Erythroblast (primary cell): ENCODE measurements around the gene UBE2U.
"Not testable (repeated sequence)": the region's sequence is repeated elsewhere in the genome, so short reads cannot be mapped to it uniquely, and the experiment has no call there.

Experiments
- DNase-seq, 2 experiments: peaks; one replicate each; lab custom pipeline; 2025; lab: John Stamatoyannopoulos, UW
- GATA1 ChIP-seq: IDR thresholded peaks from 2 replicates; pipeline ENCODE4 v1.6.1; 2011; ENCODE audit warnings: low read depth, mild to moderate bottlenecking, control low read depth, low read length, moderate library complexity
- POLR2A ChIP-seq: IDR thresholded peaks from 2 replicates; pipeline ENCODE4 v1.6.1; 2011; ENCODE audit warnings: mild to moderate bottlenecking, low read length

UBE2U gene

GRCh38 chr1:64236541-64236954 lies 33.1 kb downstream of the UBE2U start:
- no peak for DNase-seq
- no peak for TF ChIP-seq POLR2A
- TF ChIP-seq GATA1, result no peak

GRCh38 chr1:64239519-64239918 lies 36.1 kb downstream of the UBE2U start:
- not testable (repeated sequence) for DNase-seq

- DNase-seq, result no peak
- no peak for TF ChIP-seq POLR2A
- no peak for TF ChIP-seq GATA1
Observed at GRCh38 chr1:64240206-64240605, 36.8 kb downstream of the UBE2U start.

DNA sequence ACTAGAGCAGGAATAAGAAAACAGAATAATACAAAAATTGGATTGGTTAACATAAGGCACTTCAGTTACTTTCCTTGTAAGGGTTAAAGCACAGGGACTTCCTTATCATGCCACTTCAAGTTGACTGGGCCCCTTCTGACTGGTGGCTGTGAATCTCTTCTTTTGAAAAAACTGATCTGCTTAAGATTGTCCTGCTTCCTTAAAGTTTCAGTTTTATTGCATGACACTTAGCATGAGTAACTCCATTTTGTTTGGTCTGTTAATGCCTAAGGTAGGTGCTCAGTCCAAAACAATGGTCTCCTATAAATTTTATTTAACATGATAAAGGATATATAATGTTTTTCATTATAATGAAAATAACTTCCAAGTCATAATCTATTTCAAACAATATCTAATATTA lies 37.6 kb downstream of the UBE2U start:
- no peak for DNase-seq
- TF ChIP-seq POLR2A (no peak), GATA1 (no peak)

DNA sequence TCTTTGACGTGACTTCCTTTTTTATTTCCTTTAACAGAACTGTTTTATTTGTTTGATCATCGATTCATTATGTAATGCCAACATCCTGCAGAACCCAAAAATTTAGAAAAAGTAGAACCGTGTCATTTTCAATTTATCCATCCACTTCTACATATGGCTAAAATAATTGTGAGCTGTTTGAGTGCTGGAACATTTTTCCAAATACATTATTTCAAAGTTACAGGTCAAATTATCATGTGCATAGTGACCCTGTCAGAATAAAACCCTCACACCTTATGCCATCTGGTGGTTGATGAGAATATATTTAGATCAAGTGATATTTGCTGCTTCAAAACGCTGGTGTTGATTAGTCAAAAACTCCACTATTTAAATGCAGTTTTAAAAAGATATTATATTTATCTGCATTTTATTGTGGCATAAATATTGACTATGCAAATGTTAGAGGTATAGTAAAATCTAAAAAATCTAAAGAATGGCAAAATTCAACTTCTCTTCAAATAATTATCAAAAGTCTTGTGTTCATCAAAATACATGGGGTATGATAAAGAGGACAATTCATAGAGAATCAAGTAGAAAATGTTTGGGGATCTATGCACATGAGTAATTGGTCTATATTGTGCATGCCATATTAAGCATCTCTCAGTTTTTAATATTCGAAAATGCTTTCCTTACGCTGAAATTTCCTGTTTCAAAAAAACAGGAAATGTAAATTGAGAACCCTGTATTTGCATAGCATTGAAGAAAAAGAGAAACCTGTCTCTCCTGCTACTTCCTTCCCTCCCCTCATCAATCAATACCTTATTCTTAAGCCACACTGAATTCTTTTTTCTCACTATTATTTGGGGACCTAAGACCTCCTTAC lies 39.7 kb downstream of the UBE2U start:
- peak; percentile 15 to 24 for DNase-seq
- TF ChIP-seq POLR2A, result no peak

DNA sequence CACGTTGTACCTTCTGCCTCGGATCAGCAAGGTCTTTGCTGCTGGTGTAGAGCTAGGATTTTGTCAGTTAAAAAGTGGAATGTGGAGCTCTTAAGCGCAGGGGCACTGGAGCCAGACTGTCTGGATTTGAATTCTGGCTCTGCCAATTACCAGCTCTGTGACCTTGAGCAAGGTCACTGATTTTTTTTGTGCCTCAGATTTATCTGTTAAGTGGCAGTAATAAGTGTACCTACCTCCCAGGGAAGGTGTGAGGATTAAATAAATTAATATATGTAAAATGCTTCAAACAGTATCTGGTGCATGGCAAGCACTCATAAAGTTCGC lies 40.3 kb downstream of the UBE2U start:
- DNase-seq, result no peak
- TF ChIP-seq GATA1, result no peak
- no peak for TF ChIP-seq POLR2A

- TF ChIP-seq POLR2A (no peak), GATA1 (no peak)
- no peak for DNase-seq
Observed at GRCh38 chr1:64245495-64245894, 42.1 kb downstream of the UBE2U start.

DNA sequence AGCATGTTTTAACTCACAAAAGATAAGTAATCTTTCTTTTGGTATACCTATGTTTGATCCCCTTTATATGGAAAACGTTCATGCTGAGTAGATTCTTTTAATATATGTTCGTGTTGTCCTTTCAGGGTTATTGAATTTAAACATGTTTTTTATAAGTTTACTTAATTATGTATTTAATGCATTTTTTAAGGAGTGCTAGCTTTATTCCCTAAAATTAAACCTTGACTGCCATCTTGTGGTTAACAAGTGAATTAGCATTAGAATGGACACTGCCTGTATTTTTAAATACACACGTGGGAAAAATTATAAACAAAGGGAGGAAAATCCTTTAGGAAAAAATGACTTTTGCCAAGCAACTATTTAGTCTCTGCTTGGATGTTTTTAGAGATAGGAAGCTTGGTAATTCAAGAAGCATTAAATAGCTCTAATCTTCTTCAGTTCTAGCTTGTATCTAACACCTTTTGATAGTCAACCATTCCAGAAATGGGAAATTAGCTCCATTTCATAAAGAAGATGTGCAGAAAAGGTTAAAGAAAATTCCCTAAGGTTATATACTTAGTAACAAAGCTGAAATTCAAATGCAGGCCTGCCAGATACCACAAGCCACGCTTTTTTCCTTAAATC lies 43.0 kb downstream of the UBE2U start:
- TF ChIP-seq POLR2A, result no peak
- no peak for TF ChIP-seq GATA1
- peak; percentile 28 to 53 for DNase-seq

DNA sequence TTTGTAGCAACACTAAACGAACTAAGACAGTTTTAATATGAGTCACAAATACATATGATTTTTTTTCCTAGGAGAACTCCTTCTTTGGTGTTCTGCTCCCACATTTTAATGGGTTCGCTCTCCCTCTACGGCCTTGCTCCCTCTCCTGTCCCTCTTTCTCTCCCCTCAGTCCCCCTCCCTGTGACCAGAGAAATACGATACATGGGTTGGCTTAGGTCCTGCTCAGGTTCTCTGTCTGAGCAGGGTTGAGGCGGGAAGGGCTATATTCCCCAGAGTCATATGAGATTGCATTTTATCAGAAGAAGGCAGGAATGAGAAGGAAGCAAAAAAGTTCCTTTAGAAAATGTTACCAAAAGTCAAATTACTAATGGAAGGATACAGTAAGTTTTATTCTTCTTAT lies 44.6 kb downstream of the UBE2U start:
- DNase-seq, result no peak
- TF ChIP-seq GATA1, result no peak
- TF ChIP-seq POLR2A, result no peak

GRCh38 chr1:64250472-64250871 lies 47.0 kb downstream of the UBE2U start:
- not testable (repeated sequence) for DNase-seq

GRCh38 chr1:64251971-64252370 lies 48.5 kb downstream of the UBE2U start:
- no peak for DNase-seq
- TF ChIP-seq GATA1, result no peak
- no peak for TF ChIP-seq POLR2A

- DNase-seq, result not testable (repeated sequence)
Observed at GRCh38 chr1:64257233-64257632, 53.8 kb downstream of the UBE2U start.

- not testable (repeated sequence) for DNase-seq
Observed at GRCh38 chr1:64258444-64258843, 55.0 kb downstream of the UBE2U start.

- no peak for DNase-seq
- TF ChIP-seq GATA1 (no peak), POLR2A (no peak)
Observed at GRCh38 chr1:64263335-64263734, 59.9 kb downstream of the UBE2U start.

- no peak for DNase-seq
- no peak for TF ChIP-seq GATA1
- TF ChIP-seq POLR2A, result no peak
Observed at GRCh38 chr1:64263856-64264255, 60.4 kb downstream of the UBE2U start.
